GM12873 (cell line): ENCODE data around the gene DOC2A.

Experiments
- CTCF ChIP-seq: IDR thresholded peaks from 2 replicates; pipeline ENCODE4 v1.5.1; 2012; ENCODE audit warnings: low read depth, mild to moderate bottlenecking, moderate library complexity, low read length, control low read depth; ENCODE audit not compliant: insufficient read depth; ENCODE audit errors: missing control alignments

Gene DOC2A

GRCh38 chr16:30010844-30011713 is at the start of gene DOC2A:
TSS of gene DOC2A (minus strand) at chr16:30011027. CDS start at chr16:30010222, 805 bp downstream.
- TF ChIP-seq CTCF: no peak

- no peak for TF ChIP-seq CTCF
Measured at GRCh38 chr16:30060346-30060745, 49.5 kb upstream of the DOC2A start.

- TF ChIP-seq CTCF: peak; percentile 89
Measured at GRCh38 chr16:30054959-30055553, 44.2 kb upstream of the DOC2A start.

GRCh38 chr16:30054451-30054850 is 43.6 kb upstream of the DOC2A start:
- TF ChIP-seq CTCF: no peak

GRCh38 chr16:30053376-30054015 is 42.7 kb upstream of the DOC2A start:
- no peak for TF ChIP-seq CTCF

- no peak for TF ChIP-seq CTCF
Measured at GRCh38 chr16:30052671-30053372, 42.0 kb upstream of the DOC2A start.
